GM12872 (cell line): Measurements from ENCODE around the gene AXIN2.

Experiments
- TF ChIP-seq, protein P1 (sequence below): IDR thresholded peaks from 3 replicates; pipeline ENCODE4 v1.5.1; 2011; ENCODE audit warnings: low read depth, mild to moderate bottlenecking, low read length, moderate library complexity; ENCODE audit not compliant: insufficient read depth

Gene AXIN2

DNA sequence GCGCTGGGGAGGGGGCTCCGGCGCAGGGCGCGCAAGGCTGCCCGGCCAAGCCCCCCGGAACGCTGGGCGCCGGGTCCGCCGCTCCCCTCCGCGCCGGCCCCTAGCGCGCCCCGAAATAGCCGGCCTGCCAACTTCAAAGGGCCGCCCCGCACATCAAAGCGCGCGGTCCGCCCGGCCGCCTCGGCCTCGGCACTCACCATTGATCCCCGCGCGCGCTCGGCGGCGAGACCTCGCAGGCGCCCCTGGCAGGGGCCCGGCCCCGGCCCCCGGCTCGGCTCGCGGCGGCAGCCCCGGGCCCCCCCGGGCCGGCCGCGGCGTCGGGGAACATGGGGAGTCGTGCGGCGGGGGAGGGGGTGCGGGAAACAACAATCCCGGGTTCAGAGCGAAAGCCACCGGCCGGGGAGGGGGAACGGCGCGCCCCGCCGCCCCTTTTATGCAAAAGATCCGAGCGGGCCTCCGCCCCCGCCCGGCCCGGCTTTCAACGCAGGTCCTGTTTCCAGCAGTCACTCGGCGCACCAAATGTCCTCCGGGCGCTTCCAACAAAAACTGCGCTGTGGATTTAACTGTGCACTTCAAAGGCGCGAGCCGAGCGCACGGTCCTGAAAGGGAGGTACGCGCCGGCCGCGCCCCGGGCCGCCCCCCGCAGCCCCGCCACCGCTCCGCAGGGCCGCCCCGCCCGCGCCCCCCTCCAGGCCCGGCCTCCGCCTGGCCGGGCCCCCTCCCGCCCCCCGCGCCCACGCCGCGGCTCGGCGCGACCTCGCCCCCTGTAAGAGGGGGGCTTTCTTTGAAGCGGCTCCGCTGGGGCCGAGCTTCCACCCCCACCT, 608 bp downstream of the AXIN2 start:
- TF ChIP-seq, protein P1, sequence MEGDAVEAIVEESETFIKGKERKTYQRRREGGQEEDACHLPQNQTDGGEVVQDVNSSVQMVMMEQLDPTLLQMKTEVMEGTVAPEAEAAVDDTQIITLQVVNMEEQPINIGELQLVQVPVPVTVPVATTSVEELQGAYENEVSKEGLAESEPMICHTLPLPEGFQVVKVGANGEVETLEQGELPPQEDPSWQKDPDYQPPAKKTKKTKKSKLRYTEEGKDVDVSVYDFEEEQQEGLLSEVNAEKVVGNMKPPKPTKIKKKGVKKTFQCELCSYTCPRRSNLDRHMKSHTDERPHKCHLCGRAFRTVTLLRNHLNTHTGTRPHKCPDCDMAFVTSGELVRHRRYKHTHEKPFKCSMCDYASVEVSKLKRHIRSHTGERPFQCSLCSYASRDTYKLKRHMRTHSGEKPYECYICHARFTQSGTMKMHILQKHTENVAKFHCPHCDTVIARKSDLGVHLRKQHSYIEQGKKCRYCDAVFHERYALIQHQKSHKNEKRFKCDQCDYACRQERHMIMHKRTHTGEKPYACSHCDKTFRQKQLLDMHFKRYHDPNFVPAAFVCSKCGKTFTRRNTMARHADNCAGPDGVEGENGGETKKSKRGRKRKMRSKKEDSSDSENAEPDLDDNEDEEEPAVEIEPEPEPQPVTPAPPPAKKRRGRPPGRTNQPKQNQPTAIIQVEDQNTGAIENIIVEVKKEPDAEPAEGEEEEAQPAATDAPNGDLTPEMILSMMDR = no peak

DNA sequence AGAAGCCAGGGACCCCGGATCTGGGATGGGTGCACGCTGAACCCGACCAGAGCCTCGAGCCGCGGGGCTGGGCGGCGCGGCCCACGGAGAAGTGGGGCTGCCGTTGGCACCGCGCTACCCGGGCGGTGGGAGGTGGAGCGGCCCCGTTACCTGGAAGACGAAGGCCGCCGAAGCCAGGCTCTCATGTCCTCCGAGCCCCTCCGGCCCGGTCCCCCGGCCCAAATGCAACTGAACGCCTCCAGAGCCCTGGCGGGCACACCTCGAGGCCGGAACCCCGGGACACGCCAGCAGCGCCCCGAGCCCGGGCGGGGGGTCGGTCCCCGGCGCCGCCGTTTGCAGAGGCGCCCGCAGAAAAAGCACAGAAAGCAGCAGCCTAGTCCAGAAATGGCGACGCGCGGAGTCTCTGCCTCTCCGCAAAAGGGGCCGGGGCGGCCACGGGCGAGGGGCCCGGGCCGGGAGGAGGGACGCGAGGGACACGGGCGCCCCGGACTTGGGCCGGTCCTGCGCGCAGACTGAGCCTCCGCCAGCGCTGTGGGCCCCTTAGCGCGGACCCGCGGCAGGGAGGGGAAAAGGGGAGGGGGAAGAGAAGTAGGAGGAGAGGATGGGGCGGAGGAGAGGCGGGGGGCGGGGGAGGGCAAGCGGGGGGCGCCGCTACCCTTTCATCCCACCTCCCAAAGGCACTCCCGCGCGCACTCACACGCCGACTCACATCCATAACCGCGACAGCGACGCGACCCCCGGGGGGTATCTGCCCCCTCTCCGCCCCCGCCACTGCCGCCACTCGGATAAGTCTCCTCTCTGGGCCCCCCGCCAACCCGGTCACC, 1.4 kb downstream of the AXIN2 start:
- TF ChIP-seq, protein P1 = no peak

DNA sequence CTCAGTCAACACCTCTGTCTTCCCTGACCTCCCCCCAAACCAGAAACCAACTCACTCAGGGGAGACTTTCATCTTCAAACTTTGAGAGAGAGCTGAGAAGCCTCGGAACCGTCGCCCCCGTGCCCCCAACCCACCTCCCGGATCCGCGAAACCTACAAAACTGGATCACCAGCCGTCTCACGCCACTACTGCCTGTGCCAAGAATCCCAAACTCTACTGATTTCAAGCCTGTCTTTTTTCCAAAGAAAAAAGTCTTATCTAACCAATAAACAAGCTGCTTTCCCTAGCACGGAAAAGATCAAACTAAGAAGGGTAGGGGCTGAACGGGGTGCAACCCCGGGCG, 2.0 kb downstream of the AXIN2 start:
- TF ChIP-seq, protein P1 = no peak

DNA sequence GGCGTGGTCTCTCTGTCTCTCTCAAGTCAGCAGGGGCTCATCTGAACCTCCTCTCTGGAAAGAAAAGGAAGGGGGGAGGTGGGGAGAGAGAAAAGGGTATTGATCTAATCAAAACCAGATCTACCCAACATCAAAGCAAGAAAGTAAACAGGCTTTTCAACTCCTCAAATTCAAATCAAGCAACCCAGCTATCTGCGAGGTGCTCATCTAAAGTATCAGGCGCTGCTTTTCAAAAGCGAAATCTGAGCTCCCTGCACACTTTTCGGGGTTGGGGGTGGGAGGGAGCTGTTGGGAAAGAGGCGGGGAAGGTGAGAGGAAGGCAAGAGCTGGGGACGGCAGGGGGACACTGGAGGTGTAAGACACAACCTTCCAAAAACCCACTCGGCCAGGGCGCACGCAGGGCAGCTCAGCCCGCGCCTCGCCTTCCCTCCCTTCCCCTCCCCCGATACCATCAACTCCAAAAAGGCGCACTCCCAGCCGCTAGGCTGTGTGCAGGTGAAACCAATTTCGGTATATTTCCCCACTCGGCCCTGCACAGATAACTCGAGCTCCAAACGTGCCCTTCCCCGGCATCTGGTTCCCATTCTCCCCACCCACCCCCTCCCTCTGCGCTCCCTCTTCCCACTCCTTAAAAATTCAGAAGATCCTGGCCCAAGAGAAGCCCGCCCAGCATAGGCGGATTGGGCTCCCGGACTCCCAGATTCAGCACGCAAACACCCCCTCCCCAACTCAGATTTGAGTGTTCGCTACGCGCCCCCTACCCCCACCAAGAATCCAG, 2.6 kb downstream of the AXIN2 start:
- TF ChIP-seq, protein P1 = no peak

DNA sequence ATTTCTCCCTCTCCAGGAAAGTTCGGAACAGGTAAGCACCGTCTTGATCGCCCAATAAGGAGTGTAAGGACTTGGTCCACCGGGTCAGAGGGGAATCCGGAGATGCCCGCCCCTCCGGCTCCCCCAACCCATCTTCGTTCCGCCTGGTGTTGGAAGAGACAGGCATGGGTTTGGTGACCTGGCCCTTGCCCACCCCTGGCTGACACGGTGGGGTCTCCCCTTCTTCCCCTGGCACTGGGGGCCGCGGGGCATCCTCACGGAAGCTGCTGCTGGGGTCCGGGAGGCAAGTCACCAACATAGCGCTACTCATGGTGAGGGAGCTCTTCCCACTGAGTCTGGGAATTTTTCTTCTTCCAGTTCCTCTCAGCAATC, 3.2 kb downstream of the AXIN2 start:
- TF ChIP-seq, protein P1 = no peak

DNA sequence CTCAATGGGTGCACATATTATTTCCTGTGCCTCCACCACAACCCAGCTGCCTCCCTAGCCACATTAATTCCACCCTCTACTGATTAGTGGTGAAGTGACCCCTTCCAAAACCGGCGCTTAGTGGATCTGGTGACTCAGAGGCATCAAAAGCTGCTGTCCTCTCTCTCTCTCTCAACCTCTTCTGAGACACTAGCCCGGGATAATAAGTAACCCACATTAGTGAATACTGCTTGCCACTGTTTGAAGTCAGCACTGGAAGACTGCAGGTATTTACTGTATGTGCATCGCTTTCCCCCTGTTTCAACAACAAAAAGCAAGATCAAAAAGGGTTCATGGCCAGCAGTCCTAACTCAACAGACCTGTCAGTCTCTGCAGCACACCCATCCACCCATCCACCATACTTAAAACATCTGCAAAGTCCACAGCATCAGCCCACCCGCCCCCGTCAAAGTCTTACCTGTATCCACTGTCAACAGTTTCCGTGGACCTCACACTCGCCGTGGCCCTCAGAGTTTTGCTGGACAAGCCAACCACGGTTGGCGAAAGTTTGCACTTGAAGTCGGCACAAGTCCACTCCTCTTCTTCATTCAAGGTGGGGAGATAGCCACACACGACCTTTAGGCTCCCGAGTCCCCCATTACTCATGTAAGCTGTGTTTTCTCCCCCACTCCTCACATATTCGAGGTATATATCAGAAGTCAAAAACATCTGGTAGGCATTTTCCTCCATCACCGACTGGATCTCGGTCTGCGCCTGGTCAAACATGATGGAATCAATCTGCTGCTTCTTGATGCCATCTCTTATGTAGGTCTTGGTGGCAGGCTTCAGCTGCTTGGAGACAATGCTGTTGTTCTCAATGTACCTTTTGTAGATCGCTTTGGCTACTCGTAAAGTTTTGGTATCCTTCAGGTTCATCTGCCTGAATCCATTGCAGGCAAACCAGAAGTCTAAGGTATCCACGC, 3.8 kb downstream of the AXIN2 start:
- TF ChIP-seq, protein P1 = no peak
